ENCODE data around the gene DDI1.

DDI1 gene

DNA sequence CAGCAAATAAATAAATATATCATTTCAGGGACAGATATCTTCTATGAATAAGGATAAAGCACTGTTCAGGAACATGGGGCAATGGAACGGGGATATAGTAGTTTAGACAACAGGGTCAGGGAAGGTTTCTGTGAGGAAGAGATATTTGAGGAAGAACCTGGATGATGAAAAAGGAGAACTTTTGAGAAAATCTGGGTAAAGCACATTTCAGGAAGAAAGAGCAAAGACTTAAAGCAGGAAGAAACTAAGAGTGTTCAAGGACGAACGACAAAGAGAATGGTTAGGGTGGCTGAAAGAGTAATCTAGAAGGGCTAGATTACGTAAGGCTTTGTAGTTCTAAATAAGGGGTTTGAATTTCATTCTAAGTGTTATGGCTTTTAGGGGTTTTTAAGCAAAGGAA lies 12.7 kb downstream of the DDI1 start:
- no peak overlapping the region for H3K4me3 ChIP-seq (replicated peaks; ENCODE audit: low read depth, low read length)
- no peak for DNase-seq (ENCODE audit: extremely low read depth, low read depth)
- TF ChIP-seq, protein P1, sequence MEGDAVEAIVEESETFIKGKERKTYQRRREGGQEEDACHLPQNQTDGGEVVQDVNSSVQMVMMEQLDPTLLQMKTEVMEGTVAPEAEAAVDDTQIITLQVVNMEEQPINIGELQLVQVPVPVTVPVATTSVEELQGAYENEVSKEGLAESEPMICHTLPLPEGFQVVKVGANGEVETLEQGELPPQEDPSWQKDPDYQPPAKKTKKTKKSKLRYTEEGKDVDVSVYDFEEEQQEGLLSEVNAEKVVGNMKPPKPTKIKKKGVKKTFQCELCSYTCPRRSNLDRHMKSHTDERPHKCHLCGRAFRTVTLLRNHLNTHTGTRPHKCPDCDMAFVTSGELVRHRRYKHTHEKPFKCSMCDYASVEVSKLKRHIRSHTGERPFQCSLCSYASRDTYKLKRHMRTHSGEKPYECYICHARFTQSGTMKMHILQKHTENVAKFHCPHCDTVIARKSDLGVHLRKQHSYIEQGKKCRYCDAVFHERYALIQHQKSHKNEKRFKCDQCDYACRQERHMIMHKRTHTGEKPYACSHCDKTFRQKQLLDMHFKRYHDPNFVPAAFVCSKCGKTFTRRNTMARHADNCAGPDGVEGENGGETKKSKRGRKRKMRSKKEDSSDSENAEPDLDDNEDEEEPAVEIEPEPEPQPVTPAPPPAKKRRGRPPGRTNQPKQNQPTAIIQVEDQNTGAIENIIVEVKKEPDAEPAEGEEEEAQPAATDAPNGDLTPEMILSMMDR (IDR thresholded peaks at IDR 0.05; ENCODE audit: low read depth, low read length, missing control alignments), result no peak

GRCh38 chr11:104051778-104052177 lies 15.3 kb downstream of the DDI1 start:
- no peak overlapping the region for H3K4me3 ChIP-seq (replicated peaks; ENCODE audit: low read depth, low read length)
- DNase-seq (ENCODE audit: extremely low read depth, low read depth), result no peak
- TF ChIP-seq, protein P1 (IDR thresholded peaks at IDR 0.05; ENCODE audit: low read depth, low read length, missing control alignments), result no peak

DNA sequence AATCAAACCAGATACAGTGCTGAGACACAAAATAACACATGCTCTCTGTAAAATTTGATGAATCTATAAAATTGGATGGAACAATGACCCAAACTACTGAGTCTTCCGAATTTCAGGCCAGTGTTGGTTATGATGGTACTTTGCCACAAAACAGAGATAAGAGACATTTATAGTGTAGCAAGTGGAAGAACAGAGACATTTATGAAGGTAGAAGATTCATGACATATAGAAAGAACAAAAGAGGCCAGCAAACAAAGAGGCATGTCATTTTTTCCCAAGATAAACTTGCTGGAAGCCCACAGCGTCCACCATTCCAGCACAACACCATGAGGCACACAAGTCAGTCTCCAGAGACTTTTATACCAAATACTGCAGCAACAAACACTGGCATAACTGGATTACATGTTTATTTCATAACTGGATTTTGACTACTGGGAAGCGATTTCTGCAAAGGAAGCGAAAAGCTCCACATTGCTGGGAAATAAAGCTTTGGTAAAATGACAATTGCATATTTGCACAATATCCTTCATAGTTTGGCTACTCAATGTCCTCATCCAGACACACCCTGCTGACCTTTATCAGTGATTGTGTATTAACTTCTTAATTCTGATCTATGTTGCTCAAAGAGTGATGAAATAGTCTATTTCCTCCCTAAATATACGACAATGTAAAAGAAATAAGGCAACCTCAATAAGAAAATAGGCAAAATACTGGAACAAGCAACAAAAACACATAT lies 17.5 kb downstream of the DDI1 start:
- no peak for DNase-seq (ENCODE audit: extremely low read depth, low read depth)
- TF ChIP-seq, protein P1 (IDR thresholded peaks at IDR 0.05; ENCODE audit: low read depth, low read length, missing control alignments), result no peak
- H3K4me3 ChIP-seq (replicated peaks; ENCODE audit: low read depth, low read length), result no peak overlapping the region

DNA sequence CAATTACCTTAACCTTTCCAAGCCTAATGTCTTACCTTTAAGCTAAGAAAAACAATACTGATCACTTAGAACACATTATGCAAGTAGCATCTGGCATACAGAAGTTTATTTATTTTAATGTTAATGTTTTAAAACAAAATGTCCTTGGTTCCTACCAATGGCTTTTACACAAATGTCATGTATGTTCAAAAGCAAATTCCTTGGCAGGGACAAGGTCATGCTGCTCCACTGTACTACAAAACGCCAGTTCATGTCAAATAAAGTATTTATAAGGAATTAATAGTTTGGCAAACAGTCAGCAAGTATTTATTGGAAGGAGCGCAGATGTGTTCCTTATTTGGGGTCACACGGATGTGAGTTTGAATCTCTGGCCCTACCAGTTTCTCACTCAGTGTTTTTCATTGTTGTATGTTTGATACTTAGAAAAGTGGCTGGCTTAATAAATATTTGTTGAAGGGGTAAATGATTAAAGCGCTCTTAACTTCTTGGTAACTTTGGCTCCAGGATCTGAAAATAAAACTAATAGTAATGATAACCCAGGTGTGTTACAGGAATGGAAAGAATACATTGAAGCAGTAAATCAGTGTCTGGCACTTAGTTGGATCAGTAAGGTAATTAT lies 18.6 kb downstream of the DDI1 start:
- TF ChIP-seq, protein P1 (IDR thresholded peaks at IDR 0.05; ENCODE audit: low read depth, low read length, missing control alignments), result no peak
- no peak overlapping the region for H3K4me3 ChIP-seq (replicated peaks; ENCODE audit: low read depth, low read length)
- no peak for DNase-seq (ENCODE audit: extremely low read depth, low read depth)

GRCh38 chr11:104055596-104055995 lies 19.2 kb downstream of the DDI1 start:
- no peak overlapping the region for H3K4me3 ChIP-seq (replicated peaks; ENCODE audit: low read depth, low read length)
- TF ChIP-seq, protein P1 (IDR thresholded peaks at IDR 0.05; ENCODE audit: low read depth, low read length, missing control alignments), result no peak
- DNase-seq (ENCODE audit: extremely low read depth, low read depth), result no peak

GRCh38 chr11:104057908-104058307 lies 21.5 kb downstream of the DDI1 start:
- no peak for DNase-seq (ENCODE audit: extremely low read depth, low read depth)
- TF ChIP-seq, protein P1 (IDR thresholded peaks at IDR 0.05; ENCODE audit: low read depth, low read length, missing control alignments), result no peak
- H3K4me3 ChIP-seq (replicated peaks; ENCODE audit: low read depth, low read length), result no peak overlapping the region
